ENCODE measurements around the gene PLTP. TPM values are rescaled to one million over a fixed set of nuclear protein-coding genes. Genes with fewer than 3 reads are reported as not detected.
A peak's percentile ranks its signal among the peaks of the same experiment; 100 is the strongest.

Gene PLTP
- polyA plus RNA-seq, 1 experiment = 22.0 TPM

DNA sequence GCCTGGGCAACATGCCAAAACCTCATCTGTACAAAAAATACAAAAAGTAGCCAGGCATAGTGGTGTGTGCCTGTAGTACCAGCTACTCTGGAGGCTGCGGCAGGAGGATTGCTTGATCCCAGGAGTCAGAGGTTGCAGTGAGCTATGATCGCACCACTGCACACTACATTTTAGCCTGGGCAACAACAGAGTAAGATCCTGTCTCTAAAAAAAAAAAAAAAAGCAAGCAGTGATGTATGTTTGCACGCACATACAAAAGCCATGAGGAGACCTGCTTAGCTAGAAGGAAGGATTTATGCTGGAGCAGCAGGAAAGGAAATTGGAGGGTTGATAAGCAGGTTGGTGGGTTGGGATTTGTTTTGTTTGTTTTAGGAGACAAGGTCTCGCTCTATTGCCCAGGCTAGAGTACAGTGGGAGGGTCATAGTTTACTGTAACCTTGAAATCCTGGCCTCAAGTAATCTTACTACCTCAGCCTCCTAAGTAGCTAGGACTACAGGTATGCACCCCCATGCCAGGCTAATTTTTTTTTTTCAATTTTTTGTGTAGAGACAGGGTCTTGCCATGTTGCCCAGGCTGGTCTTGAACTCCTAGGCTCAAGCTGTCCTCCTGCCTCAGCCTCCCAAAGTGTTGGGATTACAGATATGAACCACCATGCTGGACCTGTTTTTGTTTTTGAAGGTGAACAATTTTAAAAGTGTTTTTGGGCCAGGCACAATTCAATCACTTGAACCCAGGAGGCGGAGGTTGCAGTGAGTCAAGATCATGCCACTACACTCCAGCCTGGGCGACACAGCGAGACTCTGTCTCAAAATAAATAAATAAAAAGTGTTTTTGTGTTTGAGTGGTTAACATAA, 50.5 kb downstream of the PLTP start:
- Histone ChIP-seq H3K27me3 (ENCODE audit: control insufficient read depth, insufficient read depth, low read length) (no peaks in the 10 kb centered on the region), H3K4me3 (ENCODE audit: low read depth, low read length) (no peak overlapping the region), H3K36me3 (ENCODE audit: control insufficient read depth, insufficient read depth, low read length) (no peaks in the 10 kb centered on the region)
- ChIA-PET CTCF (interaction anchor here (0.9 kb wide), 1 partner anchor 9 kb away, joined by 3 read pairs; no protein-coding TSS in a partner anchor), POLR2A (no interaction called here)
- DNase-seq (ENCODE audit: low read depth) = no peak
- no peak for TF ChIP-seq CTCF (IDR thresholded peaks at IDR 0.05; ENCODE audit: insufficient read depth, low read depth, low read length)

DNA sequence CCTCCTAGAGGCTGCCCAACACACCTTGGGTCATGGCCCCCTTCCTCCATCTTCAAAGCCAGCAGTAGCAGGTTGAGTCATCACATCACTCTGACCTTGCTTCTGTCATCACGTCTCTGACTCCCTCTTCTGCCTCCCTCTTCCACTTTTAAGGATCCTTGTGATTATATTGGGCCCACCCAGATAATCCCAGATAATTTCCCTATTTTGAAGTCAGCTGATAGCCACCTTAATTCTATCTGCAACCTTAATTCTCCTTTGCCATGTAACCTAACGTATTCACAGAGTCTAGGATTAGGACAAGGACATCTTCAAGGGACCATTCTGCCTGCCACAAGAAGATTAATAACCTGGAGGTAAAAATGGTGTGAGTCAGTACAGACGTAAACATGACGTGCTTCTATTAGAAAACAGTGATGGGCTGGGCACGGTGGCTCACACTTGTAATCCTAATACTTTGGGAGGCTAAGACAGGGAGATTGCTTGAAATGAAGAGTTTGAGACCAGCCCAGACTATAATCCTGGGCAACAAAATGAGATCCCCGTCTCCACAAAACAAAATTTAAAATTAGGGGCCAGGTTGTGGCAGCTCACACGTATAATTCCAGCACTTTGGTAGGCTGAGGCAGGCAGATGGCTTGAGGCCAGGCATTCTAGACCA, 51.3 kb downstream of the PLTP start:
- DNase-seq (ENCODE audit: low read depth) = no peak
- H3K27me3 ChIP-seq (ENCODE audit: control insufficient read depth, insufficient read depth, low read length) = no peaks in the 10 kb centered on the region
- TF ChIP-seq CTCF (IDR thresholded peaks at IDR 0.05; ENCODE audit: insufficient read depth, low read depth, low read length) = no peak
- ChIA-PET POLR2A (no interaction called here), CTCF (interaction anchor here (0.9 kb wide), 1 partner anchor 9 kb away, joined by 3 read pairs; no protein-coding TSS in a partner anchor)
- no peaks in the 10 kb centered on the region for H3K36me3 ChIP-seq (ENCODE audit: control insufficient read depth, insufficient read depth, low read length)
- no peak overlapping the region for H3K4me3 ChIP-seq (ENCODE audit: low read depth, low read length)

- no peaks in the 10 kb centered on the region for H3K27me3 ChIP-seq (ENCODE audit: control insufficient read depth, insufficient read depth, low read length)
- ChIA-PET POLR2A (no interaction called here), CTCF (no interaction called here)
- no peaks in the 10 kb centered on the region for H3K36me3 ChIP-seq (ENCODE audit: control insufficient read depth, insufficient read depth, low read length)
- TF ChIP-seq CTCF (IDR thresholded peaks at IDR 0.05; ENCODE audit: insufficient read depth, low read depth, low read length) = no peak
- H3K4me3 ChIP-seq (ENCODE audit: low read depth, low read length) = no peak overlapping the region
- no peak for DNase-seq (ENCODE audit: low read depth)
Measured at GRCh38 chr20:45859916-45860315, 52.0 kb downstream of the PLTP start.

DNA sequence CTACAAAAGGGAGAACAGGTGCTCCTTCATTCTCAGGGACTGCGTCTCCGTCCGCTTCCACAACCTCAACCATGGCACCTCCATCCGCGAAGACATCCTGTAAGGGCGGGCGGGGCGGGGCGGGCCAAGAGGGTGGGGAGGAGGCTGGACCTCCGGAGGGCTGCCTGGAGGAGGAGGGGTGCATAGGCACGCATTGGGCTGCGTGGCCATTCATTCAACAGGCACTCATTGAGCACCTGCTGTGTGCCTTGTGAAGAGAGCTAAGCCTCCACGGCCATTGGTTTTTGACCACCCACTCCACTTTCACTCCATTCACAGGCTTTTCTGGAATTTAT, 54.1 kb downstream of the PLTP start:
- ChIA-PET POLR2A (no interaction called here), CTCF (interaction anchor here (0.6 to 1.2 kb wide), 3 partner anchors 34 to 126 kb away, joined by 3 to 5 read pairs (median 3); no protein-coding TSS in a partner anchor)
- Histone ChIP-seq H3K36me3 (ENCODE audit: control insufficient read depth, insufficient read depth, low read length) (no peaks in the 10 kb centered on the region), H3K4me3 (ENCODE audit: low read depth, low read length) (peak overlapping the region; percentile 68), H3K27me3 (ENCODE audit: control insufficient read depth, insufficient read depth, low read length) (no peaks in the 10 kb centered on the region)
- no peak for DNase-seq (ENCODE audit: low read depth)
- no peak for TF ChIP-seq CTCF (IDR thresholded peaks at IDR 0.05; ENCODE audit: insufficient read depth, low read depth, low read length)

GRCh38 chr20:45857114-45857881, 54.7 kb downstream of the PLTP start, which contains the start of the genes ACOT8 and ZSWIM3:
ACOT8 (minus strand) TSS chr20:45857392; CDS start chr20:45857315, 77 bp downstream.
ZSWIM3 (plus strand) TSS chr20:45857614; CDS start chr20:45857826, 212 bp downstream.
- Histone ChIP-seq H3K27me3 (ENCODE audit: control insufficient read depth, insufficient read depth, low read length) (no peaks in the 10 kb centered on the region), H3K36me3 (ENCODE audit: control insufficient read depth, insufficient read depth, low read length) (no peaks in the 10 kb centered on the region), H3K4me3 (ENCODE audit: low read depth, low read length) (peak within 1 kb of the TSS; percentile 68)
- no peak for TF ChIP-seq CTCF (IDR thresholded peaks at IDR 0.05; ENCODE audit: insufficient read depth, low read depth, low read length)
- DNase-seq (ENCODE audit: low read depth) = peak; percentile 97
- POLR2A ChIA-PET = no interaction called here
- CTCF ChIA-PET = interaction anchor here (0.6 to 1.3 kb wide), 3 partner anchors 10 to 127 kb away, joined by 3 to 5 read pairs (median 3); no protein-coding TSS in a partner anchor

All from BJ (cell line).